Spinal cord (tissue), 10 donors: ENCODE measurements around the gene RNF220. TPM values are rescaled to one million over a fixed set of nuclear protein-coding genes. Genes with fewer than 3 reads are reported as not detected.

Experiments
- DNase-seq, 6 donors: peaks; one replicate each; pipeline versions ENCODE4 v3.0.0 to v3.0.0-alpha.2; 2013 to 2015; ENCODE audit warnings: low spot score in 6 of 6, low read depth in 4 of 6
- H3K27ac ChIP-seq: one replicate; pipeline ENCODE4 v1.5.1; 2013; ENCODE audit warnings: low read depth, low read length, control low read depth
- H3K27me3 ChIP-seq: one replicate; pipeline ENCODE4 v1.6.1; 2013; ENCODE audit warnings: low read length; ENCODE audit not compliant: control insufficient read depth, insufficient read depth
- H3K36me3 ChIP-seq: one replicate; pipeline ENCODE4 v1.6.1; 2013; ENCODE audit warnings: low read length; ENCODE audit not compliant: control insufficient read depth, insufficient read depth
- H3K4me1 ChIP-seq: one replicate; pipeline ENCODE4 v1.6.1; 2013; ENCODE audit warnings: low read length; ENCODE audit not compliant: control insufficient read depth, insufficient read depth
- H3K4me3 ChIP-seq: one replicate; pipeline ENCODE4 v1.5.1; 2013; ENCODE audit warnings: low read depth, low read length, control low read depth
- H3K9me3 ChIP-seq: one replicate; pipeline ENCODE4 v1.6.1; 2013; ENCODE audit warnings: low read length; ENCODE audit not compliant: control insufficient read depth, insufficient read depth
- WGBS: methylation state at CpG from one replicate; pipeline ENCODE4 v1.1.5; 2013; ENCODE audit warnings: missing lambda C conversion rate; ENCODE audit not compliant: insufficient coverage; 5-methylcytosine and 5-hydroxymethylcytosine counted together
- polyA plus RNA-seq, 2 donors: library from polyadenylated mRNA; unstranded; fragments of 120-200 nt; gene quantifications; one replicate each; pipeline ENCODE4 v1.2.1, GENCODE V29; 2013; ENCODE audit not compliant: insufficient read length in 2 of 2
- small RNA-seq: library from RNA; depleted of rRNA; stranded (forward); fragments of <200 nt; gene quantifications from one replicate; pipeline ENCODE3, GENCODE V24; 2014; ENCODE audit warnings: low replicate concordance
- total RNA-seq, 2 donors: library from RNA; depleted of rRNA in 1 of 2; stranded (reverse); fragments of 120-200 nt in 1 of 2; fragments of >200 nt in 1 of 2; gene quantifications; one replicate each; pipeline versions ENCODE4 v1.2.3 to v1.2.4, GENCODE V29; 2013 to 2014
- donor health status: healthy.

The RNF220 gene
- total and polyA plus RNA-seq, 4 donors = 43.0 to 123 (median 99.5) TPM

DNA sequence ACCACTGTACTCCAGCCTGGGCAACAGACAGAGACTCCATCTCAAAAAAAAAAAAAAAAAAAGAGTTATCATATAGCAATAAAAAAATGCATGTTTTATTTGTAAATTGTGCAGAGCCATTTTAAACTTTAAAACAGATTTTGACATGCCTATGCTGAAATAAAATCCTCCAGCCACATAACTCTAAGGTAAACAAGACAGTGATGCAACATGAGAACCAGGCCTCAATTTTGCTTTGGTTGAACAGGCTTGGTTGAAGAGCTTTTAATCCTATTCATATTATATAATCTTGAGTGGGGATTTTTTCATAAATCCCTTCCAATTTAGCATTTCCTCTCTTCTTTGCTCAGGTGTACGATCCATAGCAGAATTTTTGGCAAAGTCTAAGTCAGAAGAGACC is 295.5 kb downstream of the RNF220 start:
- Histone ChIP-seq H3K27me3 (no peaks in the 10 kb centered on the region), H3K4me3 (no peak overlapping the region), H3K4me1 (peaks cover 4% of the 10 kb centered on the region), H3K9me3 (no peaks in the 10 kb centered on the region), H3K36me3 (no peaks in the 10 kb centered on the region), H3K27ac (no peak overlapping the region)
- no CpG with 5 or more reads among the region's 1 CpG for WGBS
- DNase-seq = no peak

GRCh38 chr1:44701141-44701573 is 296.1 kb downstream of the RNF220 start:
- H3K27ac ChIP-seq = no peak overlapping the region
- 89% methylated on average over 5 of the region's 7 CpGs for WGBS
- H3K4me1 ChIP-seq = peaks cover 4% of the 10 kb centered on the region
- no peak overlapping the region for H3K4me3 ChIP-seq
- H3K9me3 ChIP-seq = no peaks in the 10 kb centered on the region
- H3K36me3 ChIP-seq = no peaks in the 10 kb centered on the region
- H3K27me3 ChIP-seq = no peaks in the 10 kb centered on the region
- no peak for DNase-seq

Small RNAs within 50 kb of the gene (small RNA-seq; reads per million reads assigned to genes)
- 0.08 reads per million for gene MIR5584
- gene RNU6-369P = not detected

Other genes starting within 250 kb of the RNF220 start
- gene DMAP1, start 191.8 kb upstream of the RNF220 start, total RNA-seq = 10 to 100 TPM; 22.8 to 27.2 TPM
- gene DMAP1, start 191.8 kb upstream of the RNF220 start, polyA plus RNA-seq = 10 to 100 TPM; 63.6 to 78.5 TPM
- gene ERI3, start 50.0 kb upstream of the RNF220 start, total RNA-seq = 10 to 100 TPM; 68.7 to 88.2 TPM
- 100 to 1,000 TPM; 125 TPM for gene ERI3, start 50.0 kb upstream of the RNF220 start, polyA plus RNA-seq